HepG2 (cell line): ENCODE results near the gene SCGB1C2.

Experiments
- GMEB2 ChIP-seq: IDR thresholded peaks from 2 replicates; pipeline ENCODE4 v1.6.1; 2016; ENCODE audit warnings: missing biosample characterization, missing genetic modification reagents, low read depth
- JUNB ChIP-seq: sonication (generic); formaldehyde crosslinking; IDR thresholded peaks from 2 replicates; pipeline ENCODE4 v1.8.0; 2022; ENCODE audit warnings: missing genetic modification reagents, mild to moderate bottlenecking, borderline replicate concordance
- RBAK ChIP-seq: sonication (generic); formaldehyde crosslinking; IDR thresholded peaks from 2 replicates; pipeline ENCODE4 v1.5.1; 2020; ENCODE audit warnings: mild to moderate bottlenecking, missing genetic modification reagents
- ZNF274 ChIP-seq: sonication (generic); formaldehyde crosslinking; IDR thresholded peaks from 2 replicates; pipeline ENCODE4 v1.5.1; 2020; ENCODE audit warnings: mild to moderate bottlenecking, missing genetic modification reagents
- TF ChIP-seq, protein P1 (sequence below): sonication (generic); formaldehyde crosslinking; IDR thresholded peaks from 2 replicates; pipeline ENCODE4 v1.5.0; 2020; ENCODE audit warnings: mild to moderate bottlenecking, missing genetic modification reagents, moderate library complexity

DNA sequence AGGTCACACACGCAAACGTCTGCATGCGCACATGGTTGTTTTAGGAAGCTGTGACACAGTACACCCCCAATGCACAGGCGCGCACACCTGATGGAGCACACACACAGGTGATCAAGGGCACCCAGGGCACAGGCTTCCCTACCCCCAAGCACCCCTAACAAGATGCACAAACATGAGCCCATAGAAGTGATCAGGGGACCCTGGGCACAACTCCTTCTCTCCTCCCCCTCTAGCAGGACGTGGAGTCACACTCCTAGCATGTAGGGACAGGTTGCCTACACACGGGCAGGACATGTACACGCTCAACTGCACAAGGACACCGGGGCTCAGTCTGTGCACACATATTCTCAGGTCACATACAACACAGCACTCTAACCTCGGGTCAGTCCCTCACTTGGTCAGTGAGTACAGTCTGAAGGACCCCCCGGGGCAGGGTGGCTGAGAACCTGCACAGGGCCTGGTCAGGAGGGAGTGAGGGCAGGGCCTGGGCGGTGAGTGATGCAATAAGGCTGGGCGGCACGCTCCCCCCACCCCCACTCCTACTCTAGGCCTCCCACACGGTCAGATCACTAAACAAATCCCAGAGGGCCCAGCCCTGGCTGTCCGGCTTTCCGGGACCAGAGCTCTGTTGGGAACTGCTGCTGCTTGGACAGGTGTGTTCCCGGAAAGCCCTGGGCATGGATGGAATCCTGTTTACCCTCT, 44.8 kb downstream of the SCGB1C2 start:
- TF ChIP-seq ZNF274, result no peak
- TF ChIP-seq JUNB (CRISPR knock-in tag), result no peak
- TF ChIP-seq, protein P1, sequence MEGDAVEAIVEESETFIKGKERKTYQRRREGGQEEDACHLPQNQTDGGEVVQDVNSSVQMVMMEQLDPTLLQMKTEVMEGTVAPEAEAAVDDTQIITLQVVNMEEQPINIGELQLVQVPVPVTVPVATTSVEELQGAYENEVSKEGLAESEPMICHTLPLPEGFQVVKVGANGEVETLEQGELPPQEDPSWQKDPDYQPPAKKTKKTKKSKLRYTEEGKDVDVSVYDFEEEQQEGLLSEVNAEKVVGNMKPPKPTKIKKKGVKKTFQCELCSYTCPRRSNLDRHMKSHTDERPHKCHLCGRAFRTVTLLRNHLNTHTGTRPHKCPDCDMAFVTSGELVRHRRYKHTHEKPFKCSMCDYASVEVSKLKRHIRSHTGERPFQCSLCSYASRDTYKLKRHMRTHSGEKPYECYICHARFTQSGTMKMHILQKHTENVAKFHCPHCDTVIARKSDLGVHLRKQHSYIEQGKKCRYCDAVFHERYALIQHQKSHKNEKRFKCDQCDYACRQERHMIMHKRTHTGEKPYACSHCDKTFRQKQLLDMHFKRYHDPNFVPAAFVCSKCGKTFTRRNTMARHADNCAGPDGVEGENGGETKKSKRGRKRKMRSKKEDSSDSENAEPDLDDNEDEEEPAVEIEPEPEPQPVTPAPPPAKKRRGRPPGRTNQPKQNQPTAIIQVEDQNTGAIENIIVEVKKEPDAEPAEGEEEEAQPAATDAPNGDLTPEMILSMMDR (CRISPR knock-in tag), result no peak
- TF ChIP-seq RBAK (CRISPR knock-in tag), result no peak
- TF ChIP-seq GMEB2 (CRISPR knock-in tag), result no peak
